Uterus (tissue), 2 donors: Measurements from ENCODE around the gene SURF4.

ENCODE experiments used
- CTCF ChIP-seq, 4 experiments: fragments of 200-600 bp in 2 of 4; fragments of 450-650 bp in 2 of 4; sonication (generic) in 2 of 4; IDR thresholded peaks; one replicate each; pipeline ENCODE4 v1.5.1; 2016 to 2019; ENCODE audit warnings: antibody characterized with exemption in 4 of 4, mild to moderate bottlenecking in 2 of 4, moderate library complexity in 1 of 4
- POLR2A ChIP-seq, 2 donors: fragments of 450-650 bp; IDR thresholded peaks; one replicate each; pipeline ENCODE4 v1.6.1; 2016; ENCODE audit warnings: antibody characterized with exemption in 2 of 2, mild to moderate bottlenecking in 1 of 2, moderate library complexity in 1 of 2

- no peak for TF ChIP-seq CTCF (IDR thresholded peaks at IDR 0.05)
- no peak for TF ChIP-seq POLR2A (IDR thresholded peaks at IDR 0.05)
Measured at GRCh38 chr9:133367778-133368177, 8.1 kb downstream of the SURF4 start.
